ENCODE results near the gene FKBP5. TPM values are rescaled to one million over a fixed set of nuclear protein-coding genes. Genes with fewer than 3 reads are reported as not detected.

Gene FKBP5
- total and polyA plus RNA-seq, 9 of the 15 experiments (the other 6 are each of a cell fraction or from before 2014, with no cell fraction given), result 32.7 to 151 (median 75.0) TPM

DNA sequence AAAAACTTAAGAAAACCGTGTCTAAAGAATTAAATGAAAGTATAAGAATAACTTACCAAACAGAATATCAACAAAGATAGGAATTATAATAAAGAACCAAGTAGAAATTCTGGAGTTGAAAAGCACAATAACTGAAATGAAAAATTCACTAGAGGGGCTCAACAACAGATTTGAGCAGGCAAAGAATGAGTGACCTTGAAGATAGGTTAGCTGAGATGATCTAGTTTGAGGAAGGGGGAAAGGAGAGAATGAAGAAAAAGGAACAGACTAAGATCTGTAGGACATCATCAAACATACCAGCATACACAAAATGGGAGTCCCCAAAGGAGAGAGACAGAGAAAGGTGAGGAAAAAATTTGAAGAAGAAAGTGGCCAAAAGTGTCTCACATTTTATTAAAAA, 138.3 kb downstream of the FKBP5 start:
- Histone ChIP-seq H3K27ac (ENCODE audit: extremely low read depth, low read depth, low read length) (no peak overlapping the region), H3K36me3 (ENCODE audit: control insufficient read depth, insufficient read depth, low read length) (no peaks in the 10 kb centered on the region), H3K4me2 (ENCODE audit: insufficient read depth, low read length) (no peak overlapping the region), H3K4me1 (replicated peaks in 1 of 2; ENCODE audit: control insufficient read depth in 2 of 2, insufficient read depth in 2 of 2, low read length in 2 of 2) (no peaks in the 10 kb centered on the region; a peak in 1 of 5 replicates), H2AFZ (ENCODE audit: low read depth, low read length) (no peak overlapping the region), H3K9me1 (ENCODE audit: control insufficient read depth, insufficient read depth, low read length) (no peaks in the 10 kb centered on the region), H3K27me3 (ENCODE audit: control insufficient read depth in 2 of 2, insufficient read depth in 2 of 2, low read length in 2 of 2) (peaks cover under 1 to 21% of the 10 kb centered on the region in 2 experiments; a peak in 3 of 5 replicates), H3K9me3 (replicated peaks; ENCODE audit: control insufficient read depth, insufficient read depth, low read depth, low read length) (peaks cover 6% of the 10 kb centered on the region), H3K79me2 (ENCODE audit: control insufficient read depth, insufficient read depth, low read length) (no peaks in the 10 kb centered on the region), H3K9ac (ENCODE audit: insufficient read depth in 1 of 2, low read depth in 2 of 2, low read length in 2 of 2) (no peak overlapping the region), H4K20me1 (replicated peaks; ENCODE audit: control insufficient read depth, insufficient read depth, low read length) (no peaks in the 10 kb centered on the region), H3K4me3 (no peak overlapping the region)
- ChIA-PET CTCF (ENCODE audit: low intra/inter-chr PET ratio) (no interaction called here), POLR2A (interaction anchor here (0.6 kb wide), 1 partner anchor 24 kb away, joined by 3 read pairs; no protein-coding TSS in a partner anchor)
- no TSS peak for BruUV-seq (replicated peaks)
- in situ Hi-C loops (cut with MboI), result no loop called here
- DNase-seq (ENCODE audit: extremely low read depth in 1 of 4, low spot score in 3 of 4) (no peak), FAIRE-seq (no peak), ATAC-seq (no peak)
- 0% methylated on average over 1 of the region's 1 CpG for whole genome bisulfite sequencing (ENCODE audit: insufficient coverage, low coverage, missing lambda C conversion rate)
- intact Hi-C loops (cut with micrococcal nuclease), result loop anchor here (10.0 kb wide), 1 partner anchor 256 kb away; the partner anchor contains the start of gene DEF6
- TF ChIP-seq ZNF232 (CRISPR knock-in tag; IDR thresholded peaks at IDR 0.05) (no peak), CAMTA2 (CRISPR knock-in tag; conservative IDR thresholded peaks at IDR 0.05) (no peak), ESRRA (IDR thresholded peaks at IDR 0.05; ENCODE audit: borderline replicate concordance, low read depth) (peak; percentile 84), RBM25 (IDR thresholded peaks at IDR 0.05; ENCODE audit: low read depth, low read length, severe bottlenecking) (no peak), ZSCAN29 (IDR thresholded peaks at IDR 0.05) (no peak), TRIM24 (IDR thresholded peaks at IDR 0.05) (peak; percentile 53 to 68), CBX5 (IDR thresholded peaks at IDR 0.05; ENCODE audit: borderline replicate concordance, low read depth) (peak; percentile 67; the same call in 1 of the 2 replicates), RB1 (IDR thresholded peaks at IDR 0.05; ENCODE audit: low read depth) (no peak), ZNF41 (CRISPR knock-in tag; conservative IDR thresholded peaks at IDR 0.05) (no peak), TRIM28 (IDR thresholded peaks at IDR 0.05) (peak; percentile 96), ZNF778 (CRISPR knock-in tag; IDR thresholded peaks at IDR 0.05) (no peak), BRF1 (IDR thresholded peaks at IDR 0.05; ENCODE audit: borderline replicate concordance, extremely low read depth, insufficient read length) (no peak), TEAD2 (tag; IDR thresholded peaks at IDR 0.05) (no peak), ZNF253 (CRISPR knock-in tag; conservative IDR thresholded peaks at IDR 0.05) (no peak), NELFE (IDR thresholded peaks at IDR 0.05; ENCODE audit: insufficient read depth, insufficient read length) (no peak), RUNX1 (IDR thresholded peaks at IDR 0.05; ENCODE audit: low read depth) (no peak)
- TF ChIP-seq, protein P1, sequence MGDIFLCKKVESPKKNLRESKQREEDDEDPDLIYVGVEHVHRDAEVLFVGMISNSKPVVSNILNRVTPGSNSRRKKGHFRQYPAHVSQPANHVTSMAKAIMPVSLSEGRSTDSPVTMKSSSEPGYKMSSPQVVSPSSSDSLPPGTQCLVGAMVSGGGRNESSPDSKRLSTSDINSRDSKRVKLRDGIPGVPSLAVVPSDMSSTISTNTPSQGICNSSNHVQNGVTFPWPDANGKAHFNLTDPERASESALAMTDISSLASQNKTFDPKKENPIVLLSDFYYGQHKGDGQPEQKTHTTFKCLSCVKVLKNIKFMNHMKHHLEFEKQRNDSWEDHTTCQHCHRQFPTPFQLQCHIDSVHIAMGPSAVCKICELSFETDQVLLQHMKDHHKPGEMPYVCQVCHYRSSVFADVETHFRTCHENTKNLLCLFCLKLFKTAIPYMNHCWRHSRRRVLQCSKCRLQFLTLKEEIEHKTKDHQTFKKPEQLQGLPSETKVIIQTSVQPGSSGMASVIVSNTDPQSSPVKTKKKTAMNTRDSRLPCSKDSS (IDR thresholded peaks at IDR 0.05; ENCODE audit: low read depth, partially characterized antibody), result peak; percentile 95
- TF ChIP-seq, protein P2, sequence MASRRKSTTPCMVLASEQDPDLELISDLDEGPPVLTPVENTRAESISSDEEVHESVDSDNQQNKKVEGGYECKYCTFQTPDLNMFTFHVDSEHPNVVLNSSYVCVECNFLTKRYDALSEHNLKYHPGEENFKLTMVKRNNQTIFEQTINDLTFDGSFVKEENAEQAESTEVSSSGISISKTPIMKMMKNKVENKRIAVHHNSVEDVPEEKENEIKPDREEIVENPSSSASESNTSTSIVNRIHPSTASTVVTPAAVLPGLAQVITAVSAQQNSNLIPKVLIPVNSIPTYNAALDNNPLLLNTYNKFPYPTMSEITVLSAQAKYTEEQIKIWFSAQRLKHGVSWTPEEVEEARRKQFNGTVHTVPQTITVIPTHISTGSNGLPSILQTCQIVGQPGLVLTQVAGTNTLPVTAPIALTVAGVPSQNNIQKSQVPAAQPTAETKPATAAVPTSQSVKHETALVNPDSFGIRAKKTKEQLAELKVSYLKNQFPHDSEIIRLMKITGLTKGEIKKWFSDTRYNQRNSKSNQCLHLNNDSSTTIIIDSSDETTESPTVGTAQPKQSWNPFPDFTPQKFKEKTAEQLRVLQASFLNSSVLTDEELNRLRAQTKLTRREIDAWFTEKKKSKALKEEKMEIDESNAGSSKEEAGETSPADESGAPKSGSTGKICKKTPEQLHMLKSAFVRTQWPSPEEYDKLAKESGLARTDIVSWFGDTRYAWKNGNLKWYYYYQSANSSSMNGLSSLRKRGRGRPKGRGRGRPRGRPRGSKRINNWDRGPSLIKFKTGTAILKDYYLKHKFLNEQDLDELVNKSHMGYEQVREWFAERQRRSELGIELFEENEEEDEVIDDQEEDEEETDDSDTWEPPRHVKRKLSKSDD (conservative IDR thresholded peaks at IDR 0.05; ENCODE audit: low read length), result no peak
- TF ChIP-seq, protein P3, sequence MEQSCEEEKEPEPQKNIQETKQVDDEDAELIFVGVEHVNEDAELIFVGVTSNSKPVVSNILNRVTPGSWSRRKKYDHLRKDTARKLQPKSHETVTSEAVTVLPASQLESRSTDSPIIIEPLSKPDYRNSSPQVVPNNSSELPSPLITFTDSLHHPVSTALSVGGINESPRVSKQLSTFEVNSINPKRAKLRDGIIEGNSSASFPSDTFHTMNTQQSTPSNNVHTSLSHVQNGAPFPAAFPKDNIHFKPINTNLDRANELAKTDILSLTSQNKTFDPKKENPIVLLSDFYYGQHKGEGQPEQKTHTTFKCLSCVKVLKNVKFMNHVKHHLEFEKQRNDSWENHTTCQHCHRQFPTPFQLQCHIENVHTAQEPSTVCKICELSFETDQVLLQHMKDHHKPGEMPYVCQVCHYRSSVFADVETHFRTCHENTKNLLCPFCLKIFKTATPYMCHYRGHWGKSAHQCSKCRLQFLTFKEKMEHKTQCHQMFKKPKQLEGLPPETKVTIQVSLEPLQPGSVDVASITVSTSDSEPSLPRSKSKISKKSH (CRISPR knock-in tag; IDR thresholded peaks at IDR 0.05), result 0 out of 2 replicates have a peak, but pooled peaks have one; percentile 33
